Tibial nerve (tissue), 4 donors: ENCODE measurements around the gene DIP2C. TPM values are rescaled to one million over a fixed set of nuclear protein-coding genes. Genes with fewer than 3 reads are reported as not detected.
"Not testable (repeated sequence)": the region's sequence is repeated elsewhere in the genome, so short reads cannot be mapped to it uniquely, and the experiment has no call there.

Source experiments
- DNase-seq, 2 donors: peaks; one replicate each; pipeline ENCODE4 v3.0.0-alpha.2; 2019; ENCODE audit warnings: low spot score in 2 of 2
- H3K27ac ChIP-seq, 4 donors: fragments of 200-600 bp; sonication (generic) in 3 of 4; one replicate each; pipeline ENCODE4 v1.5.1; 2017 to 2019; ENCODE audit warnings: mild to moderate bottlenecking in 1 of 4
- H3K27me3 ChIP-seq, 2 donors: fragments of 200-600 bp; sonication (generic) in 1 of 2; one replicate each; pipeline versions ENCODE4 v1.5.1 to v1.6.0; 2017 to 2019
- H3K36me3 ChIP-seq, 3 donors: fragments of 200-600 bp; sonication (generic); one replicate each; pipeline ENCODE4 v1.5.1; 2018 to 2019
- H3K4me1 ChIP-seq, 4 donors: fragments of 200-600 bp; sonication (generic) in 3 of 4; one replicate each; pipeline ENCODE4 v1.5.1; 2017 to 2019
- H3K4me3 ChIP-seq, 4 donors: fragments of 200-600 bp; sonication (generic) in 3 of 4; one replicate each; pipeline ENCODE4 v1.5.1; 2017 to 2019; ENCODE audit warnings: mild to moderate bottlenecking in 1 of 4, moderate library complexity in 1 of 4
- H3K9me3 ChIP-seq, 4 donors: fragments of 200-600 bp; sonication (generic) in 3 of 4; one replicate each; pipeline ENCODE4 v1.5.1; 2017 to 2019
- CTCF ChIP-seq, 5 experiments: fragments of 200-600 bp in 3 of 5; fragments of 450-650 bp in 2 of 5; sonication (generic) in 3 of 5; IDR thresholded peaks; one replicate each; pipeline ENCODE4 v1.5.1; 2016 to 2019; ENCODE audit warnings: antibody characterized with exemption in 5 of 5, mild to moderate bottlenecking in 3 of 5, moderate library complexity in 2 of 5
- EP300 ChIP-seq, 2 donors: sonication (generic); formaldehyde crosslinking; IDR thresholded peaks; one replicate each; pipeline ENCODE4 v1.6.1; 2017; ENCODE audit warnings: antibody characterized with exemption in 2 of 2, mild to moderate bottlenecking in 1 of 2
- POLR2A ChIP-seq, 2 donors: fragments of 450-650 bp; IDR thresholded peaks; one replicate each; pipeline ENCODE4 v1.6.1; 2017; ENCODE audit warnings: antibody characterized with exemption in 2 of 2, mild to moderate bottlenecking in 2 of 2, moderate library complexity in 2 of 2
- whole genome bisulfite sequencing, 2 donors: methylation state at CpG; one replicate each; pipeline ENCODE4 v1.1.5; 2018; 5-methylcytosine and 5-hydroxymethylcytosine counted together
- total RNA-seq, 4 donors: library from RNA; depleted of rRNA; stranded (reverse); fragments of >200 nt; gene quantifications; one replicate each; pipeline ENCODE4 v1.1.0, GENCODE V29; 2016

DIP2C gene
- total RNA-seq, 4 donors from 2014 or later = 31.4 to 46.5 (median 36.0) TPM

- Histone ChIP-seq H3K4me1 (peaks cover 0 to 14% (median 3%) of the 10 kb centered on the region in 4 donors), H3K36me3 (peaks cover 0 to 82% (median 3%) of the 10 kb centered on the region in 3 donors), H3K27ac (no peak overlapping the region), H3K9me3 (no peaks in the 10 kb centered on the region), H3K4me3 (no peak overlapping the region), H3K27me3 (no peaks in the 10 kb centered on the region)
- no peak for DNase-seq
- 68 to 69% methylated on average over 7 of the region's 8 CpGs for WGBS, 2 donors
- no peak for TF ChIP-seq POLR2A (IDR thresholded peaks at IDR 0.05)
- no peak for TF ChIP-seq EP300 (IDR thresholded peaks at IDR 0.05)
- no peak for TF ChIP-seq CTCF (IDR thresholded peaks at IDR 0.05)
Measured at GRCh38 chr10:306675-307185, 382.7 kb downstream of the DIP2C start.

GRCh38 chr10:306007-306674, 383.3 kb downstream of the DIP2C start:
- H3K36me3 ChIP-seq = peaks cover 0 to 82% (median 3%) of the 10 kb centered on the region in 3 donors
- no peak overlapping the region for H3K27ac ChIP-seq

GRCh38 chr10:305034-305433, 384.4 kb downstream of the DIP2C start:
- Histone ChIP-seq H3K27ac (no peak overlapping the region), H3K4me1 (peaks cover 0 to 14% (median 3%) of the 10 kb centered on the region in 4 donors), H3K36me3 (peaks cover 0 to 80% (median 3%) of the 10 kb centered on the region in 3 donors), H3K27me3 (no peaks in the 10 kb centered on the region), H3K9me3 (no peaks in the 10 kb centered on the region), H3K4me3 (no peak overlapping the region)
- WGBS, 2 donors = 95% methylated on average over 4 of the region's 4 CpGs
- TF ChIP-seq POLR2A (IDR thresholded peaks at IDR 0.05) = no peak
- no peak for TF ChIP-seq EP300 (IDR thresholded peaks at IDR 0.05)
- no peak for TF ChIP-seq CTCF (IDR thresholded peaks at IDR 0.05)
- no peak for DNase-seq

More at GRCh38 chr10:306007-306674, 383.3 kb downstream of the DIP2C start:
- Histone ChIP-seq H3K9me3 (no peaks in the 10 kb centered on the region), H3K27me3 (no peaks in the 10 kb centered on the region), H3K4me1 (peaks cover 0 to 14% (median 3%) of the 10 kb centered on the region in 4 donors), H3K4me3 (no peak overlapping the region)
- no peak for TF ChIP-seq POLR2A (IDR thresholded peaks at IDR 0.05)
- 88 to 89% methylated on average over 6 of the region's 6 CpGs for WGBS, 2 donors
- DNase-seq = no peak

GRCh38 chr10:301536-301935, 387.9 kb downstream of the DIP2C start:
- Histone ChIP-seq H3K9me3 (no peaks in the 10 kb centered on the region), H3K4me1 (peaks cover 0 to 15% (median 2%) of the 10 kb centered on the region in 4 donors), H3K27ac (no peak overlapping the region), H3K4me3 (no peak overlapping the region), H3K36me3 (peaks cover 0 to 45% (median 0%) of the 10 kb centered on the region in 3 donors), H3K27me3 (no peaks in the 10 kb centered on the region)
- DNase-seq = no peak
- no peak for TF ChIP-seq CTCF (IDR thresholded peaks at IDR 0.05)
- no peak for TF ChIP-seq EP300 (IDR thresholded peaks at IDR 0.05)
- no peak for TF ChIP-seq POLR2A (IDR thresholded peaks at IDR 0.05)
- 93 to 96% methylated on average over 9 of the region's 9 CpGs for WGBS, 2 donors

GRCh38 chr10:300580-300979, 388.9 kb downstream of the DIP2C start:
- Histone ChIP-seq H3K36me3 (peaks cover 0 to 40% (median 0%) of the 10 kb centered on the region in 3 donors), H3K4me1 (peaks cover 0 to 15% (median 2%) of the 10 kb centered on the region in 4 donors)
- not testable (repeated sequence) for DNase-seq, H3K9me3 ChIP-seq, H3K27me3 ChIP-seq, H3K27ac ChIP-seq, H3K4me3 ChIP-seq
- 96 to 97% methylated on average over 31 of the region's 31 CpGs for WGBS, 2 donors

GRCh38 chr10:299969-300368, 389.5 kb downstream of the DIP2C start:
- WGBS, 2 donors = 97% methylated on average over 7 of the region's 7 CpGs
- H3K36me3 ChIP-seq = peaks cover 0 to 40% (median 0%) of the 10 kb centered on the region in 3 donors
- DNase-seq = no peak
- no peak overlapping the region for H3K27ac ChIP-seq
- no peak overlapping the region for H3K4me3 ChIP-seq
- peaks cover 0 to 15% (median 2%) of the 10 kb centered on the region in 4 donors for H3K4me1 ChIP-seq
- no peaks in the 10 kb centered on the region for H3K9me3 ChIP-seq
- no peaks in the 10 kb centered on the region for H3K27me3 ChIP-seq
- TF ChIP-seq POLR2A (IDR thresholded peaks at IDR 0.05) (no peak), CTCF (IDR thresholded peaks at IDR 0.05) (no peak), EP300 (IDR thresholded peaks at IDR 0.05) (no peak)
